H54 (cell line): ENCODE measurements around the gene EGLN2.
"Not testable (repeated sequence)": the region's sequence is repeated elsewhere in the genome, so short reads cannot be mapped to it uniquely, and the experiment has no call there.

ENCODE experiments used
- DNase-seq: peaks from one replicate; pipeline ENCODE4 v3.0.0; 2011; ENCODE audit warnings: low spot score, mixed read lengths; ENCODE audit not compliant: insufficient read length
- FAIRE-seq: peaks from 3 replicates; lab custom pipeline; 2011; peaks lifted over from hg19 to GRCh38; lab: Jason Lieb, UNC
- POLR2A ChIP-seq: IDR thresholded peaks from 2 replicates; pipeline ENCODE4 v1.6.1; 2011; ENCODE audit warnings: low read depth, mild to moderate bottlenecking, low read length

Gene EGLN2

DNA sequence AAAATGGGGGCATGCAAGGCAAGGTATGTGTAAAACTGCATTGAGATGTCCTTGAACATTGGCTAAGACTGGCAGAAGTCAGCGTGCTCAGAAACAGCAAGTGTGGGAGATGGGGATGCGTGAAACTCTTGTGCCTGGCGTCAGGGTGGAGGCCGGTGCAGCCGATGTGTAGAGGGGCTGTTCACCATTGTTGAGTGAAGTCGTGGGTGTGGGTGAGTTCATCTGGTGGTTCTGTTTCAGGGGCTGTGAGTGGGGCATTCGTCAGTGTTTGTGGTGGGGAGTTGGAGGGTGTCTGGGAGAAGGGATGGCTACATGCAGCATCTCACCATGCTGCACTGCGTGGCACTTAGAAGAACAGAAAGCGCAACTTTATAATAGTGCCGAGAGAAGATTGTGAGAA is 35.0 kb upstream of the EGLN2 start:
- FAIRE-seq (no peak), DNase-seq (no peak)
- TF ChIP-seq POLR2A: no peak

DNA sequence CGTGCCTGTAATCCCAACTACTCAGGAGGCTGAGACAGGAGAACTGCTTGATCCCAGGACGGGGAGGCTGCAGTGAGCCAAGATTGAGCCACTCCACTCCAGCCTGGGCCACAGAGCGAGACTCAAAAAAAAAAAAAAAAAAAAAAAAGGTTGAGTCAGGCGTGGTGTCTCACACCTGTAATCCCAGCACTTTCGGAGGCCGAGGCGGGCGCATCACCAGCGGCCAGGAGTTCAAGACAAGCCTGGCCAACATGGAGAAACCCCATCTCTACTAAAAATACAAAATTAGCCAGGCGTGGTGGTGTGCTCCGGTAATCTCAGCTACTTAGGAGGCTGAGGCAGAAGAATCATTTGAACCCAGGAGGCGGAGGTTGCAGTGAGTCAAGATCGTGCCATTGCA is 32.6 kb upstream of the EGLN2 start:
- not testable (repeated sequence) for FAIRE-seq

GRCh38 chr19:40768869-40769268 is 30.1 kb upstream of the EGLN2 start:
- no peak for TF ChIP-seq POLR2A
- no peak for DNase-seq
- no peak for FAIRE-seq

More for the DNA sequence above, 32.6 kb upstream of the EGLN2 start:
- DNase-seq: not testable (repeated sequence)

DNA sequence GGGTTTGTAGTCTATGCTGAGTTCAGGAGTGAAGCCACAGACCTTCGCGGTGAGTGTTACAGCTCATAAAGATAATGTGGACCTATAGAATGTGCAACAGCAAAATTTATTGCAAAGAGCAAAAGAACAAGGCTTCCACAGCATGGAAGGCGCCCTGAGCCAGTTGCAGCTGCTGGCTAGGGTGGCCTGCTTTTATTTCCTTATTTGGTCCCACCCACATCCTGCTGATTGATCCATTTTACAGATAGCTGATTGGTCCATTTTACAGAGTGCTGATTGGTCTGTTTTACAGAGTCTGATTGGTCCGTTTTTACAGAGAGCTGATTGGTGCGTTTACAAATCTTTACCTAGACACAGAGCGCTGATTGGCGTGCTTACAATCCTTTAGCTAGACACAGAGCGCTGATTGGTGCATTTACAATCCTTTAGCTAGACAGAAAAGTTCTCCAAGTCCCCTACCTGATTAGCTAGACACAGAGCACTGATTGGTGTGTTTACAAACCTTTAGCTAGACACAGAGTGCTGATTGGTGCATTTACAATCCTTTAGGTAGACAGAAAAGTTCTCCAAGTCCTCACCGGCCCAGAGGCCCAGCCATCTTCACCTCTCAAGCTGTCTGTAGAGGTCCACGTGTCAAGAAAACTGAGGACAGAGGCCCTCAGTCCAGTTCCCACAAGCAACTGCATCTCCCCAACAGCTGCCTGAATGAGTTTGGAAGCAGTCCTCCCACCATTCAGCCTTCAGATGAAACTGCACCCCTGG is 27.7 kb upstream of the EGLN2 start:
- not testable (repeated sequence) for DNase-seq, FAIRE-seq

DNA sequence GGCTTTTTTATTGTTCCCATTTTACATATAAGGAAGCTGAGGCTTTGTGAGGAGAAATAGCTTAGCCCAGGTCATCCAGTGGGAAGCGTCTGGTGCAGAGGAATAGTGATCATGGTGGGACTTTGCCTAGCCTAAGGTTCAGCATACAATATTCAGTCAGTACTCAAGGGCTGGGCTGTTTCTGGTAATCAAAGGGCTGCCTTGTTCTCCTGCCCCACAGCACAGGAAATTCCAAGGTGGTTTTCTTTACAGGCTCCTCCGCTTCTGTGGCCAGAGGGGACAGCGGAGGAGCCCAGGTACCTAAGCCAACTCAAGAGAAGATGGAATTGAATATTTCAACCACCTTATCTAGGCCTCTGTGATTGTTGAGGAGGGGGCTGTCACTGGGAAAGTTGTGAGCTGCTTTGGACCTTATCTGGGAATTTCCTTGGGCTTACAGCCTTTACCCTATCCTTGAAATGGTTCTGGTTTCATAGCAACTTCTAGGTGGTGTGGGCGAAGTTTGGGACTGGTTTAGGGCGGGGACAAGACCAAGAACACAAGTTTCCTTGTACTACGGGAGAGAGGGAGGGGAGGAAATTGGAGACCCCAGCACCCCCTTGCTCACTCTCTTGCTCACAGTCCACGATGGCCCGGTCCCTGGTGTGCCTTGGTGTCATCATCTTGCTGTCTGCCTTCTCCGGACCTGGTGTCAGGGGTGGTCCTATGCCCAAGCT is 23.9 kb upstream of the EGLN2 start, which contains the start of gene MIA:
MIA (plus strand) TSS at position 606 of the 716 bp plus-strand sequence; CDS start at position 628, 22 bp downstream.
- FAIRE-seq: no peak
- no peak for TF ChIP-seq POLR2A

DNA sequence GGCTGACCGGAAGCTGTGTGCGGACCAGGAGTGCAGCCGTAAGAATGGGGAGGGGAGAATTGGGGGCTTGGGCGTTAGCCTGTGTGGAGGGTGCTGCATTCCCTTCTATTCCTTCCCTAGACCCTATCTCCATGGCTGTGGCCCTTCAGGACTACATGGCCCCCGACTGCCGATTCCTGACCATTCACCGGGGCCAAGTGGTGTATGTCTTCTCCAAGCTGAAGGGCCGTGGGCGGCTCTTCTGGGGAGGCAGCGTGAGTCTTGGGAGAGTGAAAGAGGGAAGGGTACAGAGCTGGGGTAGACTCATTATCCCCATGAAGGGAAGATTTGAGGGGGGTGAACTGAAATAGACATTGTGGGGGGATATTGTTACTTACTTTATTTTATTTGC is 23.4 kb upstream of the EGLN2 start:
- no peak for DNase-seq
- no peak for TF ChIP-seq POLR2A
- no peak for FAIRE-seq

More for the DNA sequence above, 23.9 kb upstream of the EGLN2 start, which contains the start of gene MIA:
- DNase-seq: no peak

- no peak for TF ChIP-seq POLR2A
- DNase-seq (no peak), FAIRE-seq (no peak)
These were observed 22.6 kb upstream of the EGLN2 start for GRCh38 chr19:40776364-40776763.

GRCh38 chr19:40776932-40777644 is 21.9 kb upstream of the EGLN2 start:
- TF ChIP-seq POLR2A: no peak
- peak; percentile 45 for FAIRE-seq

GRCh38 chr19:40777645-40777936 is 21.4 kb upstream of the EGLN2 start:
- DNase-seq: no peak
- TF ChIP-seq POLR2A: no peak
- FAIRE-seq: no peak

More at GRCh38 chr19:40776932-40777644, 21.9 kb upstream of the EGLN2 start:
- peak; percentile 89 for DNase-seq

GRCh38 chr19:40777937-40778705 is 20.9 kb upstream of the EGLN2 start, which contains the start of gene RAB4B:
Gene RAB4B (plus strand): TSS chr19:40778247. CDS start chr19:40778376, 129 bp downstream.
- peak; percentile 32 for TF ChIP-seq POLR2A
- DNase-seq (peak; percentile 97), FAIRE-seq (peak; percentile 48)

- TF ChIP-seq POLR2A: no peak
- FAIRE-seq (no peak), DNase-seq (peak; percentile 62)
These were observed 20.2 kb upstream of the EGLN2 start for GRCh38 chr19:40778706-40779284.

GRCh38 chr19:40780582-40780981 is 18.4 kb upstream of the EGLN2 start:
- DNase-seq: no peak
- TF ChIP-seq POLR2A: no peak
- FAIRE-seq: no peak

DNA sequence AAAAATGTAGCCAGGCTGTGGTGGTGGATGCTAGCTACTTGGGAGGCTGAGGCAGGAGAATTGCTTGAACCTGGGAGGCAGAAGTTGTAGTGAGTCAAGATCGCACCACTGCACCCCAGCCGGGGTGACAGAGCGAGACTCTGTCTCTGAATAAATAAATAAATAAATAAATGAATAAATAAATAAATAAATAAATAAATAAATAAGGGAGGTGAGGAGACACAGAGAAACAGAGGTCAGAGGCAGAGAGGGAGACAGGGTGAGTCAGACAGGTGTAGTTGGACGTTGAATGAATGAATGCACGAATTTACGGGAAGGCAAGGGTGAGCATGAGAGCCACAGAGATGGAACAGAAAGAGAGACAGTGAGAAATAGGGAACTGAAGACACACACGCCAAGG is 17.9 kb upstream of the EGLN2 start:
- FAIRE-seq (no peak), DNase-seq (no peak)
- no peak for TF ChIP-seq POLR2A
